A204.1 (cell line): ENCODE results near the gene PTPRT.
"Not testable (repeated sequence)": the region's sequence is repeated elsewhere in the genome, so short reads cannot be mapped to it uniquely, and the experiment has no call there.

Experiments used
- FAIRE-seq: peaks from 2 replicates; lab custom pipeline; 2012; peaks lifted over from hg19 to GRCh38; lab: Jason Lieb, UNC

PTPRT gene

GRCh38 chr20:42972591-42972990 lies 217.1 kb downstream of the PTPRT start:
- FAIRE-seq: no peak

DNA sequence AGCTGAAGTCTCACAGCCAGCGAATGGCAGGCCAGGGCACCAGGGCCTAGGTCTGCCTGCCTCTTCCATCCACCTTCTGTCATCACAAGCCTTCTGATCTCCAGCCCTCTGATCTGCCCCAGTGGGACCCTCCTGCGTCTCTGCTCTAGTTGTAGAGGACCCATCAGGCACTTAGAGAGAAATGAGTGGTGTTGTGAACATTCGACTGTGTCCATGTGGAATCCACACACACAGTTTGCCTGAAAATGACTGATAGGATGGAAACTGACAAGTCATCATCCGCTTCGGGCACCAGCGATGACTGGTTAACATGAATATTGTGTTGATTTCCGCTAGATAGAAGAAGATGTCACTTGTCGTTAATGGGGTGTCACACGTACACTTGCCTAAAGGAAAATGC lies 221.0 kb downstream of the PTPRT start:
- FAIRE-seq: no peak

GRCh38 chr20:42963796-42964195 lies 225.9 kb downstream of the PTPRT start:
- FAIRE-seq: no peak

DNA sequence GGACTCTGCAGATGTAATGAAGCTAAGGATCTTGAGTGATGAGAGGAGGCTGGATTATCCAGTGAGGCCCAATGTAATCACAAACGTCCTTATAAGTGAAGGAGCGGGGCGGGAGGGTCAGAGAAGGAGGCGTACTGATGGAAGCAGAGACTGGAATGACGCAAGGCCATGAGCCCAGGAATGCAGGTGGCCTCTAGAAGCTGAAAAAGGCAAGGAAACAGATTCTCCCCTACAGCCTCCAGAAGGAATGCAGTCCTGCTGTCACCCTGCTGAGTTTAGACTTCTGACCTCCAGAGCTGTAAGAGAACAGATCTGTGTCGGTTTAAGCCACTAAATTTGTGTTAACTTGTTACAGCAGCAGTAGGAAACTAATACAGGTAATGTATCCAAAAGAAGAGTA lies 227.9 kb downstream of the PTPRT start:
- FAIRE-seq: no peak

- no peak for FAIRE-seq
These were observed 229.7 kb downstream of the PTPRT start for GRCh38 chr20:42959996-42960395.

DNA sequence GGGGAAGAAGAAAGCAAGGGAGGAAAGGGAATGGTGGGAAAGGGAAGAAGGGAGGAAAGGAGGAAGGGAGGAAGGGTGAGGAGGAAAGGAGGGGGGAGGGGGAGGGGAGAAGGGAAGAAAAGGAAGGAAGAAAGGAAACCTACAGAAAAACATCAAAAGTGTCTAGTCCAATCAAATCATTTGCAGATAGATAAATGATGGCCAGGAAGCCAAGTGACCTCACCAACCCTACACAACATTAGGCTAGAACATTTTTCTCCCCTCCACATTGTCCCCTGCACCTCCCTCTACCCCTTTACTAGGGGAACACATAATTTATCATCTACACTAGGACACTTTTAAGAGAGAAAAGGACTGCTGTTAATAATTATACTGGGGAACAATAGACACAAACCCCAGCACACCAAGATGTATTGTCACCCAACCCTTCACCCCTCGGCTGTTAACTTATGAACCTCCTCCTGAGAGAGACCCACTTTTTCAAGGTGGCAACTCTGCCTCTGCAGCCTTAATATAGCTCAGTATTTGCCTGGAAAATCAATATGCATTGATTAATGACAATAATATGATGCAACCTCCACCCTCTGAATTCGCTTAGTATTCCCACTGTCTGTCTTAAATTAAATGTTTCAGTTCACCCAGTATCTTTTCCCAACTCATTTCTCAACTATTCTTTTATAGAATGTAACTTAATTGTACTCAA lies 231.2 kb downstream of the PTPRT start:
- no peak for FAIRE-seq

GRCh38 chr20:42957704-42958095 lies 232.0 kb downstream of the PTPRT start:
- no peak for FAIRE-seq

GRCh38 chr20:42957018-42957703 lies 232.5 kb downstream of the PTPRT start:
- FAIRE-seq: no peak

DNA sequence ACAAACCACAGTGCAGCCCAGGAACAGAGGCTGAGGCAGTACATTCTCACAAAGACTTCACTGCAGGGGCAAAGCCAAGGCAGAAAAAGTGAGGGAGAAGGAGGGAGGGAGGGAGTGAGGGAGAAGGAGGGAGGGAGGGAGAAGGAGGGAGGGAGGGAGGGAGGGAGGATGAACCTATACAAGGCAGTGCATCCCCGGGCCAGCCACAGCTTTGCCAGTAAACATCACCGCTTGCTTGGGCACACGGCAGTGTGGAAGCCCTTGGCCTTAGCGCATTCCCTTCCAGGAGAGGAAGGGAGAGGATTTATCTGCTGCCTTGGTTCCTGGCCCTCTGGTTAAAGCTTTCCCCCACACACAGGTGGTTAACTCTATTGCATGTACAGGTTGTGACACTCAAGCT lies 234.0 kb downstream of the PTPRT start:
- no peak for FAIRE-seq

- FAIRE-seq: no peak
These were observed 234.8 kb downstream of the PTPRT start for GRCh38 chr20:42954951-42955350.

DNA sequence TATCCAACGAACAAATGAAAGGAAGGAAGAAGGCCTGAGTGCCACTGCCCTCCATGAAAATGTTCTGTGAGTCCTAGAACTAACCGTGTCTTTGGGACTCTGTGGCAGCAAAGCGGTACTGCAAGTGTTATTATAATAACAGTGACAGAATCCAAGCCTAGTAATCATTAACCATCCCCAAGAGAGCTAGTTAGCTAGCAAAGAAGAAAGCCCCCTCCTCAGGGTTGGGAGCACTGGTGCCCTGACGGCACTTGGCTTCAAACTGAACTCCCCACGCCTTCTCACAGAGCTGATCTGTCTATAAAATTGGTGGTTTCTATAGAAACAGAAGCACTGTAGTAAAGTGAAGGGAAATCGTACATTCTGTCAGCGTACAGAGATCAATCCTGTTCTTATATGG lies 239.8 kb downstream of the PTPRT start:
- no peak for FAIRE-seq

DNA sequence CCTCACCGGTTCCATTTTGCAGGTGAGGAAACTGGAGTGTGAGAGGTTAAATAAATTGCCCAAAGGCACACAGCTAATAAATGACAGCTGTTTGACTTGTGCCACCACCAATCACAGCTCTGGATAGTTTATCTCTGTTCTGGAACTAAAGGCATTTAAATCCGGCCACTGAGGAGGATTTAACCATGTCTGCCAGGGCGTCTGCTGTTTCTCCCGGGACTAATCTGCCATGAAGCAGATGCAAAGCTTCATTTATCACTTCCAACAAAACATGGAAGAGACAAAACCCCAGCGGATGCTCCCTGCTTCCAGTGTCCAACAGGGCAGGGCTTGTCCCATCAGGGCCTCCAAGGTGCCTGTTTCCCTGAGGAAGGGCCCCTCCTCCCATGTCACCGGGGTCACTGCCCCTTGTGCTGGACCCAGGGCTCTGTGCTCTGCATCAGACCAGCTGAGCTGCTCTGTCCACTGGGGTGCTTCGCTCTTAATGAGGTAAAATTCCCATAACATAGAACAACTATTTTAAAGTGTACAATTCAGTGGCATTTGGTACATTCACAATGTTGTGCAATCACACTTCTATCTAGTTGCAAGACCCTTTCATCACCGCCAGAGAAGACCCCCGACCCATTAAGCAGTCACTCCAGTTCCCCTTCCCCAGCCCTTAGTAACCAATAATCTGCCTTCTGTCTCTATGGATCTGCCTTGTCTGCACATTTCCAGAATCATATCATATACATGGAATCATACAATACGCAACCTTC lies 244.3 kb downstream of the PTPRT start:
- no peak for FAIRE-seq

GRCh38 chr20:42941629-42942028 lies 248.1 kb downstream of the PTPRT start:
- FAIRE-seq: no peak

DNA sequence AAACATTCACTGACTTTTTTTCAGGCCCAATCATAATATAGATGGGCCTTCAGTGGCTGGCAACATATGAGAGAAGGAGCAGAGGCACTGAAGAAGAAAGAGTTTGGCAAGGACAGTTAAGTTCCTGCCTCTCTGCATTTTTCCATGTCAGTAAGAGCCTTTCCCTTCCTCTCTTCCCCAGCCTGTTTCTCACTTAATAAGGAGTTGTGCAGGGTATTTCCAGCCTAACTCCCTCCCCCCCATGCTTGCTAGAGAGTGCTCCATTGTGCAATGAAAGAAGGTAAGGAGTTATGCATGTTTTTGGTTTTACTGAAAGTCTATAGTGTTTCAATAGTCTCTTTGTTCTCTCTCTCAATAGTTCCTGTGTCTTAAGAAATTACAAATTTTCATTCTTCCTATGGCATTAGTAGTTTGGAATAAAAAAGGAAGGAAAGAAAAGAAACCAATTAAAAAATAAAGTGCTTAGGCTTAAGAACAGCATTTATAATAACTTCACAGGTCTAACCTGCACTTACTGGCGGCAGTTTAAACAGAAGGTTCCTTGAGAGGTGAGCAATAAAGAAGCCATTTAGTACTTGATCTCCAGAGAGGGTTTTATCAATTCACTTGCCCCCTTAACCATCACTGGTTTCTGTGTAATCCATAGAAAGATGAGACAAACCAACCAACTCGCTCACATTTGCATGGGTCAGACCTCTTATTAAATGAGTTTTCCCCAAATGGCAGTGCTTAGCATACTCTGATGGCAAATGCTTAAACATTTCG lies 251.1 kb downstream of the PTPRT start:
- no peak for FAIRE-seq

- no peak for FAIRE-seq
These were observed 253.2 kb downstream of the PTPRT start for GRCh38 chr20:42936482-42936881.

- FAIRE-seq: no peak
These were observed 265.5 kb downstream of the PTPRT start for GRCh38 chr20:42924215-42924614.

DNA sequence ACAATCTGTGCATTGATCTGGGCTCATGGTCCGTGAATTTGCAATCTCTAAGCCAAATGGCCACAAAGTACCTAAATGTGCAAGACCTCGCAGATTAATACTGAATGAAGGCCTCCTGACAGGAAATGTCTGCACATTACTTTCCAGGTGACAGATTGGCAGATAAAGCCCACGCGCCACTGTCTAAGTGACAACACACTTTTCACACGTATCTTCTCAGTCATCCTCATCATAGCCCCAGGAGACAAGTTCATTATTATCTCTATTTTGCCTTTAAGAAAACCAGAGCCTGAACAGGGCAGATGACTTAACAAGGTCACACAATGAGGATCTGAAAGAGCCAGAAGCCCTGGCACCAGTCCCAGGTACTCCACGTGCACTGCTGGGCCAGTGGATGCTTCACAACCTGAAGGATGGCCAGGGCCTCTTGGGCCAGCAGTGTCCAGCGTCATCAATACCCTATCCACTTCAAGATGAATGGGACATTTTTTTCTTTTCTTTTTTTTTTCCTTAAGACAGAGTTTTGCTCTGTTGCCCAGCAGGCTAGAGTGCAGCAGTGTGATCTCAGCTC lies 266.3 kb downstream of the PTPRT start:
- FAIRE-seq: no peak

- no peak for FAIRE-seq
These were observed 268.9 kb downstream of the PTPRT start for GRCh38 chr20:42920776-42921175.

GRCh38 chr20:42919316-42919715 lies 270.4 kb downstream of the PTPRT start:
- no peak for FAIRE-seq

GRCh38 chr20:42915081-42915480 lies 274.6 kb downstream of the PTPRT start:
- FAIRE-seq: no peak

DNA sequence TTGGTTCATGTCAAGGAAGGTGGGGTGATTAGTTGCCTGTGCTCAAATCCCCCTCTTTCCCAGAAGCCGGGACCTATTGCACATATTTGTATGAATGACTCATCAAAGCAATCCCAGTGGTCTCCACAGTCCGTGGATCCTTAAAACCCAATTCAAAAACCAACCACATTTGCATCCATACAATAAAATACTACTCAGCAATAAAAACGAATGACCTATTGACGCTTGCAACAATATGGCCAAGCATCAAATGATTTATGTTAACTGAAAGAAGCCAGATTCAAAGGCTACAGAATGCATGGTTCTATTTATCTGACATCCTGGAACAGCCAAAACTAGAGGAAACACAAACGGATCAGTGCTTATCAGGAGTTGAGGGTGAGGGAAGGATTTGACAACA lies 275.4 kb downstream of the PTPRT start:
- no peak for FAIRE-seq

- FAIRE-seq: not testable (repeated sequence)
These were observed 278.9 kb downstream of the PTPRT start for GRCh38 chr20:42910808-42911207.
